Lung (tissue), 12 donors: ENCODE measurements around the gene NCAPH2. TPM values are rescaled to one million over a fixed set of nuclear protein-coding genes. Genes with fewer than 3 reads are reported as not detected.

Experiments
- ATAC-seq: fragments of 200-7000 bp; cut with Tn5 transposase; one replicate; pipeline ENCODE4 v1.9.1; 2020; ENCODE audit warnings: moderate number of reproducible peaks; ENCODE audit not compliant: insufficient read depth, low FRiP score
- DNase-seq, 3 donors: peaks; one replicate each; pipeline ENCODE4 v3.0.0-alpha.2; 2013 to 2017
- H3K27ac ChIP-seq, 2 donors: one replicate each; pipeline ENCODE4 v1.5.1; 2013; ENCODE audit warnings: mild to moderate bottlenecking in 2 of 2, moderate library complexity in 2 of 2, control low read depth in 1 of 2, inconsistent platforms in 1 of 2, low read depth in 1 of 2, low read length in 1 of 2
- H3K27me3 ChIP-seq, 3 donors: one replicate each; pipeline ENCODE4 v1.5.1; 2013; ENCODE audit warnings: low read length in 2 of 3; ENCODE audit not compliant: control insufficient read depth in 3 of 3, insufficient read depth in 3 of 3
- H3K36me3 ChIP-seq, 4 donors: one replicate each; pipeline ENCODE4 v1.5.1; 2013; ENCODE audit warnings: low read length in 4 of 4, mild to moderate bottlenecking in 1 of 4, moderate library complexity in 1 of 4; ENCODE audit not compliant: control insufficient read depth in 4 of 4, insufficient read depth in 4 of 4
- H3K4me1 ChIP-seq, 5 donors: one replicate each; pipeline ENCODE4 v1.5.1; 2013; ENCODE audit warnings: low read length in 5 of 5, mild to moderate bottlenecking in 2 of 5, moderate library complexity in 1 of 5; ENCODE audit not compliant: control insufficient read depth in 5 of 5, insufficient read depth in 5 of 5
- H3K4me3 ChIP-seq: one replicate; pipeline ENCODE4 v1.5.1; 2013; ENCODE audit warnings: mild to moderate bottlenecking, control low read depth, moderate library complexity
- H3K9ac ChIP-seq, 2 donors: one replicate each; pipeline ENCODE4 v1.5.1; 2013; ENCODE audit warnings: low read length in 2 of 2, control low read depth in 1 of 2; ENCODE audit not compliant: insufficient read depth in 1 of 2
- H3K9me3 ChIP-seq, 4 donors: one replicate each; pipeline ENCODE4 v1.5.1; 2013; ENCODE audit warnings: low read length in 3 of 4, mild to moderate bottlenecking in 1 of 4, moderate library complexity in 1 of 4; ENCODE audit not compliant: control insufficient read depth in 4 of 4, insufficient read depth in 3 of 4
- WGBS, 2 donors: extraction: QIAGEN DNeasy Blood & Tissue Kit; methylation state at CpG; one replicate each; pipeline ENCODE4 v1.1.7; 2013; 5-methylcytosine and 5-hydroxymethylcytosine counted together
- polyA plus RNA-seq, 2 donors: library from polyadenylated mRNA; stranded (reverse); fragments of 200-250 nt; gene quantifications; one replicate each; pipeline ENCODE4 v1.2.1, GENCODE V29; 2013
- total RNA-seq, 2 donors: library from RNA; depleted of rRNA in 1 of 2; stranded (reverse); fragments of >200 nt in 1 of 2; gene quantifications; one replicate each; pipeline ENCODE4 v1.2.1, GENCODE V29; 2014 to 2021
- TF ChIP-seq, protein P1 (sequence below): IDR thresholded peaks from 2 replicates; pipeline ENCODE4 v1.5.1; 2012; ENCODE audit warnings: mild to moderate bottlenecking; ENCODE audit errors: control extremely low read depth, extremely low read depth
- donor health status: control.
- donor health status: control.
- donor health status: Bipolar disorder and iron deficiency.
- donor health status: healthy.
- donor health status: DM: yes; HTN: yes; CAD: no.

Gene NCAPH2
- total and polyA plus RNA-seq, 4 donors = 27.8 to 64.4 (median 43.2) TPM

DNA sequence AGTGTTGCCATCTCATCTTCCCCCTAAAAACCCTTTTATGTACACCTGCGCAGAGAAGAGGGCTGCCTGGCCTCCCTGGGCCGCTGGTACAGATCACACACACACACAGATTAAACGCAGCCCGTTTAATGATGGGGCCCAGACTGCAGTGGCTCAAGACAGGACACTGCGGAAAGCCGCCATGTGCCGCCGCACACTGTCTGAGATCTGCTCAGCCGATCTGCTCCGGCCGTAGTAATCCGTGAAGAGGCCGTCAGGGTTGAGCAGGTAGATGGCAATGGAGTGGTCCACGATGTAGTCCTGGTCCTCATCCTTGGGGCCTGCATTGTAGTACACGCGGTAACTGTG, 15.4 kb downstream of the NCAPH2 start:
- peaks cover 0 to 38% (median 20%) of the 10 kb centered on the region in 4 donors for H3K36me3 ChIP-seq
- peaks cover 0 to under 1% (median 0%) of the 10 kb centered on the region in 3 donors for H3K27me3 ChIP-seq

DNA sequence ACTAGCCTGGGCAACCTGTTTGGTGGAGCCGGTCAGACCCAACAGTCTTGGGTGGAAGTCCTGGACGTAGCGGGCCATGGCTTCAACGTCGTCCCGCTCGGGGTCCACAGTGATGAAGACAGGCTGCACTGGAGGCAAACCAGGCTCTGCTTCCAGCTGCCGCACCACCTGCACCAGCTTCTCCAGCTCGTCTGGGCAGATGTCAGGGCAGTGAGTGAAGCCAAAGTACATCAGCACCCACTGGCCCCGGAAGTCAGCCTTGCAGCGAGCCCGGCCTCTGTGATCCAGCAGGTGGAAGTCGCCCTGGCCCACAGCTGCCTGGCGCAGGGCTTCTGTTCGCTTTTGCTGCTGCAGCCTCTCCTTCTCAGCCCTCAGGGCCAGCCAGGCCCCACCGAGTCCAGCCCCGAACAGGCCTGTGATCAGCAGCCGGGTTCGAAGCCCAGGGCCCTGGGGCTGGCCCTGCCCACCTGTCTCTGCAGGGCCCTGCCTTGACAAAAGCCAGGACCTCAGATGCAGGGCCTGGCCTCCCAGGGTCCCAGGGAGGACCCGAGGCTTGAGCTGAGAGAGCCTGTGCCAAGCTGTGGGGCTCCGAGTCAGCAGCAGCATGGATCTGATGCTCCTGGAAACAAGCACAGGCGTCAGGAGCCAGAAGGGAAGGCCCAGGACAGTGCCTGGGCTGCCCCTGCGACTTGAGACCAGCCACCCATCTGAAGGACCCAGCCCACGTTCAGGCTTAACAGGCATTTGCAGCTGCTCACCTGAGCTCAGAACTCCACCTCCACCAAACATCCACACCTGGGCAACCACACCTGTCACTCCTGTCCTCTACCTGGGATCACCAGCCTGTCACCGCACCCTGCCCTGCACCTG, 16.0 kb downstream of the NCAPH2 start:
- Histone ChIP-seq H3K4me1 (peaks cover 0 to 16% (median 8%) of the 10 kb centered on the region in 5 donors), H3K9me3 (no peaks in the 10 kb centered on the region), H3K27me3 (peaks cover 0 to 3% (median 0%) of the 10 kb centered on the region in 3 donors), H3K4me3 (no peak overlapping the region), H3K9ac (no peak overlapping the region), H3K27ac (peak overlapping the region in 1 of 2 donors; percentile 95), H3K36me3 (peaks cover 0 to 34% (median 18%) of the 10 kb centered on the region in 4 donors)
- TF ChIP-seq, protein P1, sequence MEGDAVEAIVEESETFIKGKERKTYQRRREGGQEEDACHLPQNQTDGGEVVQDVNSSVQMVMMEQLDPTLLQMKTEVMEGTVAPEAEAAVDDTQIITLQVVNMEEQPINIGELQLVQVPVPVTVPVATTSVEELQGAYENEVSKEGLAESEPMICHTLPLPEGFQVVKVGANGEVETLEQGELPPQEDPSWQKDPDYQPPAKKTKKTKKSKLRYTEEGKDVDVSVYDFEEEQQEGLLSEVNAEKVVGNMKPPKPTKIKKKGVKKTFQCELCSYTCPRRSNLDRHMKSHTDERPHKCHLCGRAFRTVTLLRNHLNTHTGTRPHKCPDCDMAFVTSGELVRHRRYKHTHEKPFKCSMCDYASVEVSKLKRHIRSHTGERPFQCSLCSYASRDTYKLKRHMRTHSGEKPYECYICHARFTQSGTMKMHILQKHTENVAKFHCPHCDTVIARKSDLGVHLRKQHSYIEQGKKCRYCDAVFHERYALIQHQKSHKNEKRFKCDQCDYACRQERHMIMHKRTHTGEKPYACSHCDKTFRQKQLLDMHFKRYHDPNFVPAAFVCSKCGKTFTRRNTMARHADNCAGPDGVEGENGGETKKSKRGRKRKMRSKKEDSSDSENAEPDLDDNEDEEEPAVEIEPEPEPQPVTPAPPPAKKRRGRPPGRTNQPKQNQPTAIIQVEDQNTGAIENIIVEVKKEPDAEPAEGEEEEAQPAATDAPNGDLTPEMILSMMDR = no peak
- 87 to 88% methylated on average over 25 of the region's 25 CpGs for WGBS, 2 donors
- no peak for ATAC-seq
- DNase-seq = peak in 1 of 3 donors; percentile 11

More for the DNA sequence above, 15.4 kb downstream of the NCAPH2 start:
- DNase-seq (no peak), ATAC-seq (no peak)
- H3K4me3 ChIP-seq = no peak overlapping the region
- TF ChIP-seq, protein P1 = no peak
- H3K9ac ChIP-seq = no peak overlapping the region
- WGBS, 2 donors = 94 to 95% methylated on average over 16 of the region's 16 CpGs
- no peak overlapping the region for H3K27ac ChIP-seq
- H3K4me1 ChIP-seq = peaks cover 0 to 16% (median 8%) of the 10 kb centered on the region in 5 donors
- H3K9me3 ChIP-seq = no peaks in the 10 kb centered on the region

DNA sequence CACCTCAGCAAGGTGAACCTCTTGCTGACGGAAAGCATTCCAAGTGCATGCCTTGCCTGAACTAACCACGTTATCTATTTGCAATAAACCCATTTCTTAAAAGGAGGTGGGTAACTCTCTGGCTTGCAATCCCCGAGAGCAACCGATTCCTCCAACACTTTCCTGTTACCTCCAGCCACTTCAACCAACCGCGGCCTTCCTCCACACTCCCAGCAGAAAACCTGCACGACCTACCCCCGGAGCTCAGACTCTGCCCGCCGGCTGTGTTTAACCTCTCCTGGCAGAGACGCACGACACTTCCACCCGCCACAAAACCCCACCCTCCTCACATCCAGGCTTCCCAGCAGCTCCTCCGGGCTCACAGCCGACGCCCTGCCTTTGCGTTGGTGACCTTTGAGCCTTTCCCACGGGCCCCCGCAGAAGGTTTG, 16.7 kb downstream of the NCAPH2 start:
- Histone ChIP-seq H3K9ac (no peak overlapping the region), H3K27ac (peak overlapping the region; percentile 85 to 95), H3K9me3 (no peaks in the 10 kb centered on the region), H3K4me3 (peak overlapping the region; percentile 63), H3K27me3 (peaks cover 0 to 10% (median 2%) of the 10 kb centered on the region in 3 donors), H3K4me1 (peaks cover 0 to 19% (median 8%) of the 10 kb centered on the region in 5 donors), H3K36me3 (peaks cover 0 to 32% (median 17%) of the 10 kb centered on the region in 4 donors)
- 6 to 7% methylated on average over 19 of the region's 19 CpGs for WGBS, 2 donors
- TF ChIP-seq, protein P1 = no peak
- DNase-seq (no peak), ATAC-seq (no peak)
